Effector memory CD4-positive, alpha-beta T cell (primary cell): ENCODE results near the gene CERK.

ENCODE experiments used
- DNase-seq, 3 donors: peaks; one replicate each; pipeline ENCODE4 v3.0.0-alpha.2; 2020
- H3K27ac ChIP-seq: 2 replicates; pipeline ENCODE4 v1.7.0; 2013; ENCODE audit warnings: mild to moderate bottlenecking, low read length, moderate library complexity; ENCODE audit not compliant: insufficient read depth, poor library complexity, severe bottlenecking
- H3K27me3 ChIP-seq: replicated peaks from 2 replicates; pipeline ENCODE4 v1.7.0; 2013; ENCODE audit warnings: mild to moderate bottlenecking, low read length; ENCODE audit not compliant: insufficient read depth, control insufficient read depth, poor library complexity, severe bottlenecking
- H3K36me3 ChIP-seq: 2 replicates; pipeline ENCODE4 v1.7.0; 2013; ENCODE audit warnings: mild to moderate bottlenecking, low read length, moderate library complexity; ENCODE audit not compliant: control insufficient read depth, insufficient read depth
- H3K4me1 ChIP-seq: 2 replicates; pipeline ENCODE4 v1.7.0; 2013; ENCODE audit warnings: low read length, mild to moderate bottlenecking; ENCODE audit not compliant: control insufficient read depth, insufficient read depth, poor library complexity, severe bottlenecking
- H3K4me3 ChIP-seq: 2 replicates; pipeline ENCODE4 v1.7.0; 2013; ENCODE audit warnings: low read length, low read depth, mild to moderate bottlenecking; ENCODE audit not compliant: insufficient read depth, poor library complexity, severe bottlenecking
- H3K9me3 ChIP-seq: 2 replicates; pipeline ENCODE4 v1.7.0; 2013; ENCODE audit warnings: mild to moderate bottlenecking, low read length, moderate library complexity; ENCODE audit not compliant: control insufficient read depth

CERK gene

DNA sequence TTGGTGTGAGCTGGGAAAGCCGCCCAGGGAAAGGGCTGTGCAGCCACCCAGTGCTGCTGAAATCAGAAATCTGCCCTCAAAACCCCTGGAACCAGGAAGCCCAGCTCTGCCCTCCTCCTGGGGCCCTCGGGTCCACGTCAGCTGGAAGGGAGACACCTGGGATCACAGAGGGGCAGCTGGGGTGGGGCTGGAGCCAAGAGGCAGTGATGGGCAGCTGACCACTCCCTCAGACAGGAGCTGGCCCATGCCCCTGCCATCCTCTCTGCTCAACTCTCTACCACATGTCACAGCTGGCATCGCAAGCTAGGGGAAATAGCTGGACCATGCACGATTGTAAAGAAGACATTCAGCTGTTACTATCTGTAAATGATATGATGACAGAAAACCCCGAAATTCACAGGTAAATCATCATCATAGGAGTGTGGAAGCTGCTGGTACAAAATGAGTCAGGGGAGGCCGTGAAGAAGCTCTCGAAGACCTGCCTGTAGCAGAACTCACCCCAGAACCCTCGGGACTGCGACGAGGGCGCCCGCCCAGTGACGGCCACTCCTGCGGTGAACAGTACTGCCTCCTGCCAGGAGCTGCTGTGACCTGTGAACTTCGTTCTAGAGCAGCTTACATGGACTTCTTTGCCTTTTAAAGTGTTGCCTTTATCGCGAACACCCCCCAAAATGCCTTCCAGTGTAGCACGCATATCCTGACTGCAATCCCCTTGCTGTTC lies 55.9 kb downstream of the CERK start:
- Histone ChIP-seq H3K4me3 (no peak overlapping the region), H3K4me1 (peaks cover 12% of the 10 kb centered on the region), H3K9me3 (no peaks in the 10 kb centered on the region), H3K27ac (no peak overlapping the region), H3K27me3 (no peaks in the 10 kb centered on the region), H3K36me3 (peaks cover 18% of the 10 kb centered on the region)
- no peak for DNase-seq

GRCh38 chr22:46681010-46681409 lies 57.0 kb downstream of the CERK start:
- Histone ChIP-seq H3K4me1 (peaks cover 8% of the 10 kb centered on the region), H3K4me3 (no peak overlapping the region), H3K27me3 (no peaks in the 10 kb centered on the region), H3K27ac (no peak overlapping the region), H3K9me3 (no peaks in the 10 kb centered on the region), H3K36me3 (peaks cover 6% of the 10 kb centered on the region)
- DNase-seq = no peak

DNA sequence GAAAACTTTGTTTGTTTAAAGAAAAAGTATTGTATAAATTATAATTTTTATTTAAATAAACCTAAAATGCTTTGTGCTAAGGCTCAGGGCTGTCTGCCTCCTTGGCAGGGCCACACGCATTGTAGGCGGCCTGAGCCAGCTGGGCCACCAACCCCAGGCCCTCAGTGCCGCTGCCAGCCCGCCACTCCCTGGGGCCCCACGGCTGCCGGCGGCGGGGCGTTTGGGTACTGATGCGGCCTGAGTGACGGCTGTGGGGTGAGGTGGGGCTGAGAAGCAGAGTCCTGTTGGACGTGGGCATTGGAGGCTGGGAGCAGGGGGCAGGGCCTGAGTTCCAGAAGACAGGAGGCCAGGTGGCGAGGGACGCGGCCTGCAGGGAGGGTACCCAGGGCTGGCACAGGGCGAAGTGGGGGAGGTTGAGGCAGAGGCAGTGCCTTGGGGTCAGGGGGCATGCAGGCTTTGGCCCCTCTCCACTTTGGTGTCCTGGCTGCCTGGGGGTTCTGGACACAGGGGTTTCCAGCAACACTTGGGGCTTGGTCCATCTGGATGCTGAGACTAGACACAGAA lies 58.3 kb downstream of the CERK start:
- Histone ChIP-seq H3K27ac (no peak overlapping the region), H3K4me3 (no peak overlapping the region), H3K27me3 (no peaks in the 10 kb centered on the region), H3K9me3 (no peaks in the 10 kb centered on the region), H3K36me3 (peaks cover 3% of the 10 kb centered on the region), H3K4me1 (peaks cover 6% of the 10 kb centered on the region)
- DNase-seq = no peak

DNA sequence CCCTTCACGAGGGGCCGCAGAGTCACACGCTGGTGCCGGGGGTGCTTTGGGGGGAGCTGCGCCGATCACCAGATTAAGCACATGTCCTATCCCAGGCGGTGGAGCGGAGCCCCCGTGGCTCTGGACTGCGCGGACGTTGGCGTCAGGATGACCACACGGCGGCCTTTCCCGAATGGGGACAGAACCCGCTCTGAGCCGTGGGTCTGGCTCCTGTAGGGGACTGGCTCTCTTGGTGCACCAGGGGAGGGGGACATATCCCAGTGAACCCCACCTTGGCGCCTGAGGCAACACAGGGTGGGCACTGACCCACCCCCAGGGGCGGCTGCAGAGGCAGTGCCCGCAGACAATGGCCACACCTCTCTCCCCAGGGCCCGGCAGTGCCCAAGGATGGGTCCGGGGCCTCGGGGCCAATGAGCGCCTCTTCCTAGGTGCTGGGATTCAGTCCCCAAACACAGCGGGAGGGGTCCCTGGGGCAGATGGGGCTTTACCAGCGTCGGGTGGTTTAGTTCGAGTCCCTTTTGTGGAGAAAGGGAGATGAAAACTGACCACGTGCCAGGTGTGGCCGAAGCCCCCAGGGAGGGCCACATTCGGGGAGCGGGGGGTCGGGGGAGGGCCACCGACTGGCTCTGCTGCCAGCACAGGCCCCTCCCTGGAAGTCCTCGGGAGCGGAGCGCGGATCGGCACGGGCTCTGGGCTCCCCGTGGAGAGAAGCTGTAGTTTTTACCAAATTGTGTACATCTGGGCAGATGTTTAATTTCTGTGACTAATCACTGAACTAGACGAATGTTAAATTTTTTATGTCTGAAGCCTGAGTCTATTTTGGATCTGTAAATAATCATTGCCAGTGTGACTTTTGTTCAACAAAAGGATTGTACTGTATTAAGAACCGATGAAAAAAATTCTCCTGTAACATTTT lies 59.0 kb downstream of the CERK start:
- Histone ChIP-seq H3K36me3 (peaks cover under 1% of the 10 kb centered on the region), H3K4me3 (no peak overlapping the region), H3K27ac (no peak overlapping the region), H3K9me3 (no peaks in the 10 kb centered on the region), H3K27me3 (no peaks in the 10 kb centered on the region), H3K4me1 (peaks cover 9% of the 10 kb centered on the region)
- DNase-seq = no peak

DNA sequence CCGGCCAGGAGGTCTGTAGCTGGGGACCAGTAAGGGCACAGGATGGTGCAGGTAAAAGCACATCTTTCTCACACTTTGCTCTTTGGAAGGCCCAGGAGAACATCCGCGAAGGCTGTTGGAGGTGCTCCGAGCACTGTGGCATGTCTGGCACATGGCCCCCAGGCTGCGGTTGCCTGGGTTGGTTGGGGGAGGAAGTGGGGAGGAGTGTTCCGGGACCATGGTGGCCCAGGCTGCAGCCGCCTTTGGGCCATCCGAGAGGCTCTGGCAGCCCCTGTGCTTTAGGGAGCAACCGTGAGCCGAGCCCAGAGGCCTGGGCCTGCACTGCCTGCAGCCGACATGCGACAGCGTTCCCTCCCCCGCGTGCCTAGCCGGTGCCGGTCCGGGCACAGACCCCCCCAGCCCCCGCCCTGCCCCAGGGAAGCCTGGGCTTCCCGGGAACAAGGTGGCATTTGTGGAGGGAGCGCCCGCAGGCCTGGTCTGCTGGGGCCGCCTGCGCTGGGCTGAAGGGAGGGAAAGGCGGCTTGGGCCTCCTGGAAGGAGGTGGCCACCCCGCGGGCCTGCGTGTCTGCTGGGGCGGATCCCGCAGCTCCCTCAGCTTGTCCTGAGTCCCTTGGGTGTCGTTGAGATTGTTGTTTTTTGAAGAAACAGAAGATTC lies 59.9 kb downstream of the CERK start:
- Histone ChIP-seq H3K27me3 (no peaks in the 10 kb centered on the region), H3K36me3 (no peaks in the 10 kb centered on the region), H3K4me1 (peaks cover 16% of the 10 kb centered on the region), H3K27ac (no peak overlapping the region), H3K9me3 (no peaks in the 10 kb centered on the region), H3K4me3 (no peak overlapping the region)
- DNase-seq = no peak

DNA sequence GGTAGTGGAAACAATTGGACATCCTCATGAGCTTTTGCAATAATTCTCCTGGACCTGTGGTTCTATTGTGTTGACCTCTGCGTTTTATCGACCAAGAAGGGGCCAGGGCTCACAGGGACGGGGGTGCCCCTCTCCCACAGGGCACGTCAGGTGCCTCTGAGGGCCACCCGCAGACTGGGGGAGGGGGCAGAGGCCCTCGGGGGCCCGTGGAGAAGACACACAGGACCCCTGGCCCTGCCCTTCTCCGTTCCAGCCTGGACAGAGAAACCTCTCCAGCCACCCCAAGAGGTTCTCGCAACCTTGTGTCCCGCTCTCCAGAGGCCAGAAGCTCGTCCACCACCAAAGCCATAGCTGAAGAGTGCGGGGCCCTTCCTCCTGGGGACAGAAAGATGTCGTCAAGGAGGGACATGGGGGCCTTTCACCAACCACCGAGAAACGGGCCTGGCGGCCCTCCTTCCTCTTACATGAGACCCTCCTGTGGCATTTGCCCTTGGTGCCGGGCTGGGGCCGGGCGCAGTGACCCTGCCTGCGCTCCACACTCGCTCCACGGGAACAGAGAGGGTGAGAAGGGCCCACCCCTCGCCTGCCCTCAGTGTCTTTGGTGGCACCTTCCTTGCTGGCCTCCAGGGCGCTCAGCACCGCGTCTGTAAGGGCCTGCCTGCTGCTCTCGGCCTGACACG lies 60.6 kb downstream of the CERK start:
- Histone ChIP-seq H3K27me3 (no peaks in the 10 kb centered on the region), H3K4me3 (no peak overlapping the region), H3K27ac (no peak overlapping the region), H3K4me1 (peaks cover 21% of the 10 kb centered on the region), H3K9me3 (no peaks in the 10 kb centered on the region), H3K36me3 (no peaks in the 10 kb centered on the region)
- no peak for DNase-seq

DNA sequence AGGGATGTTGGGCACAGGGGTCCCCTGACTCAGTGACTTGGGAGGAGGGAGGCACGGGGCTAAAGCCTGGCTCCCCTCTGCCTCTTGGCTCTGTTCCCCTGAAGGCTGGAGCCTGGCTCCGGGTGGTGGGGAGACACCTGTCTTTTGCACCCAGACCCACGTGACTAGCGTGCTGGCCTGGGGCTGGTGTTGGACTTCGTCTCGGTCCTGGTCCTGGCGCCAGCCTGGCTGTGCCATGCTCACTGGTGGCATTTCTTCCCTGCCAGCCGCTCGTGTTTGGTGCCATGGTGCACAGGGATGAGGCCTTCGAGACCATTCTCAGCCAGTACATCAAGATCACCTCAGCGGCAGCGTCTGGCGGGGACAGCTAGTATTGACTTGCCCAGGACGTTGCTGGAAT lies 61.2 kb downstream of the CERK start:
- no peaks in the 10 kb centered on the region for H3K27me3 ChIP-seq
- no peaks in the 10 kb centered on the region for H3K36me3 ChIP-seq
- H3K4me1 ChIP-seq = peaks cover 21% of the 10 kb centered on the region
- no peak overlapping the region for H3K4me3 ChIP-seq
- DNase-seq = no peak
- no peaks in the 10 kb centered on the region for H3K9me3 ChIP-seq
- no peak overlapping the region for H3K27ac ChIP-seq

DNA sequence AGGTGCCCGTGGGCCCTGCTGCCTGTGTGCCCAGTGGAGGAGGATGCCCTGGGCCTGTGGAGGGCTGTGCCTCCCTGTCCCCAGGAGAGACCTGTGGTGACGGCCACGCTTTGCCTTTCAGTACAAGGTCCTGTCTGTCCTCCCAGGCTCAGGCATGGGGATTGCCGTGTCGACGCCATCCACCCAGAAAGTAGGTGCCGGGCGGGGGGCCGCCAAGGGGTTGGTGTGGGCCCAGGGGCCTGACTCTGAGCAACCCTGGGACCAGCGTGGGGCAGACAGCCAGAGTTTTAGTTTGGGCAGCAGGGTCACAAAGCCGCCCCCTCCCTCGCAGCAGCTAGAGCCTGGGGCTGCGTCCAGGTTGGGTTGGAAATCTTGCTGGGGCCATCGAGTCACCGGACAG lies 61.6 kb downstream of the CERK start:
- peaks cover 21% of the 10 kb centered on the region for H3K4me1 ChIP-seq

GRCh38 chr22:46675938-46676337 lies 62.1 kb downstream of the CERK start:
- Histone ChIP-seq H3K27ac (no peak overlapping the region), H3K27me3 (no peaks in the 10 kb centered on the region), H3K9me3 (no peaks in the 10 kb centered on the region), H3K36me3 (no peaks in the 10 kb centered on the region), H3K4me3 (no peak overlapping the region), H3K4me1 (peaks cover 21% of the 10 kb centered on the region)
- no peak for DNase-seq

More for the DNA sequence above, 61.6 kb downstream of the CERK start:
- H3K36me3 ChIP-seq = no peaks in the 10 kb centered on the region
- H3K27me3 ChIP-seq = no peaks in the 10 kb centered on the region
- H3K27ac ChIP-seq = no peak overlapping the region
- no peaks in the 10 kb centered on the region for H3K9me3 ChIP-seq
- H3K4me3 ChIP-seq = no peak overlapping the region
- DNase-seq = no peak
